ENCODE results near the gene LGI2.
"Not testable (repeated sequence)": the region's sequence is repeated elsewhere in the genome, so short reads cannot be mapped to it uniquely, and the experiment has no call there.

LGI2 gene

DNA sequence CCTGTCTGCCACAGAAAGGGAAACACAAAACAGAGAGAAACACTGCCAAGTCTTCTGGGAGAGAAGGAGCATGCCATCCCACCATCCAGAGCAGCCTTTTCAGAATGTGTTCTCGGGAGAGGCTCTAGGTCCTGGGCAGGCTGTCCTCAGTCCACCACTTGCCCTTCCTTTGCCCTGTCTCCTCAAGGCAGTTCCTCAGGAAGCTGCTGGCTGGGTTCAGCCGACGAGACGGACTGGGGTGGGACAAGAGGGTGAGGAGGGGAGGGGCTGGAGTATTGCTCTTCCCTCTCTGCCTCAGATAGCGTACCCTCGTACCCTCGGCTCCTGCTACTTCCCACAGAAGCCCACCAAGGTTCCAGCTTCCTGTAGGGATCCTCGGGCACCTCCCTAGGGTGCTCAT lies 26.6 kb upstream of the LGI2 start:
- no peak for DNase-seq
- in situ Hi-C loops (cut with MboI; ENCODE audit: low pct_unique_long_range_greater_than_20kb, low sequenced_read_pairs), result no loop called here

DNA sequence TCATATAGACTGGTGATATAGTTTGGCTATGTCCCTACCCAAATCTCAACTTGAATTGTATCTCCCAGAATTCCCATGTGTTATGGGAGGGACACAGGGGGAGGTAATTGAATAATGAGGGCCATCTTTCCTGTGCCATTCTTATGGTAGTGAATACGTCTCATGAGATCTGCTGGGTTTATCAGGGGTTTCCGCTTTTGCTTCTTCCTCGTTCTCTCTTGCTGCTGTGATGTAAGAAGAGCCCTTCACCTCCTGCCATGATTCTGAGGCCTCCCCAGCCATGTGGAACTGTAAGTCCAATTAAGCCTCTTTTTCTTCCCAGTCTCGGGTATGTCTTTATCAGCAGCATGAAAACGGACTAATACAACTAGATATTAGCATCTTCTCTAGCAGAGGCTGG lies 21.3 kb upstream of the LGI2 start:
- in situ Hi-C loops (cut with MboI; ENCODE audit: low pct_unique_long_range_greater_than_20kb, low sequenced_read_pairs); DNase-seq: not testable (repeated sequence)

DNA sequence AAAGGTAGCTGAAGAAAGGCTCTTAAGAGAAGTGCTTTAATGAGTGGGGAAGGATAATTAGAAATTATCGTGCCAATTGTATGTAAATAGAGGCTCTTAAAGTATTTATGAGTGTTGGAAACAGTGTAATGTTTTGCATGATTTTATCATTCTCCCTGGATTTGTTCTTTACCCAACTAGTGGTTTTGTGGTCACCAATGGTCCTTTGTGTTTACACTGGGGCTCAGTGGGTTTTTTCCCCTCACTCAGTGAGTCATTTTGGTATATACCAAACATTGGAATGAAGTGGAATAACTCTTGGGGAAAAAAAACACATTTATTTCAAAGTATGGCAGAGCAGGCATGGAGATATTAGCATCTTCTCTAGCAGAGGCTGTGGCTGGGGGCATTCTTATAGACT lies 20.8 kb upstream of the LGI2 start:
- no peak for DNase-seq
- in situ Hi-C loops (cut with MboI; ENCODE audit: low pct_unique_long_range_greater_than_20kb, low sequenced_read_pairs), result no loop called here

DNA sequence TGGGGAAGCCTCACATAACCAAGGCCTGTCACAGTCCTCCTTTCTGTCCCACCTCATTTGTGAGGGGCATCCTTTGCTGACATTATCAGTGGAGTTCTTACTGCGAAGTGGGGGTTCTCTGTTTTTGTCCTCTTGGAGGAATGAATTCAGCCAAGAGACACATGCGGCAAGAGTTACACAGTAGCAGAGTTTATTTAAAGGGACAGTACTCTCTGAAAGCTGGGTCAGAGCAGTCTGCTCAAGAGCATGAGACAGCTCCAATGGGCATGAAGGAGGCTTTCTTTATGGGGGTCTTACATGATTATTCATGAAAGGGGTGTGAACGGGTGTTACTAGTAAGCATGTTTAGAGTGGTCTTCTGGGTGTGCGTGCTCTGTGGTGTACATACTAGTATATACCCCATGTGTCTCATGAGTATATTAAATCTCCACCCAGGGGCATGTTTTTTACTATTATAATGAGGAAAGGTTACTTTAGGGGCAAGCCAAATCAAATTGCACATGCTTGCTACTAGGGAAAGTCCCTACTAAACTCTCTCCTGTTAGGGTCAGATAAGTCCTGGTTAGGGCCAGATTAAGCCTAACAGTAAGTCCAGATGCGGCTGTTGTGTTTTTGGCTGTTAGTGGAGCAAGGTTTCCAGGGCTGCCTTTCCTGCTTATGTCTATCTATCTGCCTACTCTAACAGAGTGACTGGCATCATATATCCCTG lies 19.8 kb upstream of the LGI2 start:
- DNase-seq, result no peak
- in situ Hi-C loops (cut with MboI; ENCODE audit: low pct_unique_long_range_greater_than_20kb, low sequenced_read_pairs), result no loop called here

DNA sequence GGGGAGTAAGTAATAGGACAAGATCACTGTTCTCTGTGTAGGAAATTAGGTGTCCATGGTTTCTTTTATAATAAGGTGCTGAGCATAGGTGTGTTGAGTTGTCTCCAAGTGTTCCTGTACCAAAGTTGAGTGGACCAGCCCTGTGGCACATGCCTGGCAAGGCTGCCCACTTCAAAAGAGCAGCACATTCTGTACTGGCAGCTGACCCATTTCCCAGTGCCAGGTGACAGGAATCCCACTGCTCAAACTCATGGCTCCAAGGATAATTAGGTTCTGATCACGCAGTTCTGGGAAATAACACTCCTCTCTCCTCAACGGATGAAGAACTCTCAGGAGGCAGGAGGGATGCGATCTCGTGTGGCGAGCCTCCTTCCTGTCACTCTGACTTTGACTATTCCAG lies 12.8 kb upstream of the LGI2 start:
- in situ Hi-C loops (cut with MboI; ENCODE audit: low pct_unique_long_range_greater_than_20kb, low sequenced_read_pairs), result no loop called here
- DNase-seq, result no peak

DNA sequence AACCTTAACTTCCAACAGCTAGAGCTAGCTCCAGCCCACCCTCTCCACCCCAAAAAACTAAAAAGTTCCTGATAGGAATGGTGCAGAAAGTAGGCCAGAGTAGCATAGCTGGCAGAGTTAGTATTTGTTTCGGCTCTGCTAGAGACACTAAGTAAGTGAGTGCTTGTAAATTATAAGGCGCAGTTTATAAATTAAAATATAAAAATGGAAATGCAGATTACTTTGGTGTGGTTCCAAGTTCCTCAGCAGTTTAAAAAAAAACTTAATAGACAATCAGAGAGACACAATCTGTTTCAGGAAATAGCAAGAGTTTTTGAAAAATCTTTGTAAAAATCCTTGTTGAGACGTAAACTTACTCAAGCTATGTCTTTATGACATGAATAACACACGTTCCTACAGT lies 2.8 kb upstream of the LGI2 start:
- in situ Hi-C loops (cut with MboI; ENCODE audit: low pct_unique_long_range_greater_than_20kb, low sequenced_read_pairs), result no loop called here
- no peak for DNase-seq

DNA sequence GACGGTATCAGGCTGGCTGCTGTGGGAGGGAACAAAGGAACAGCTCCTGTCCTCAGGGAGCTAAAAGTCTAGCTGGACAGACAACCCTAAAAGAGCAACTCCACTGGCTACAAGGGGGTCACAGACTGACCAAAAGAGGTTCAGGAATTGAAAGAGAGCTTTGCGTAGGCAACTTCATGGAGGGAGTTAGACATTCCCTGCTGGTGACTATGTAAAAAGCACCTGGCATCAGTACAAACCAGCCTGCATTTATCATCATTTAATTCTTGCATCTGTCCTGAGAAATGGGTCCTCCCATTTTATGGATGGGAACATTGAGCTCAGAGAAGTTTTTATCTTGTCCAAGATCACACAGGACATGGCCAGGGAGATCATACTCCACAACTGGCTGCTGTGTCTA lies 1.4 kb upstream of the LGI2 start:
- in situ Hi-C loops (cut with MboI; ENCODE audit: low pct_unique_long_range_greater_than_20kb, low sequenced_read_pairs), result no loop called here
- DNase-seq, result no peak

DNA sequence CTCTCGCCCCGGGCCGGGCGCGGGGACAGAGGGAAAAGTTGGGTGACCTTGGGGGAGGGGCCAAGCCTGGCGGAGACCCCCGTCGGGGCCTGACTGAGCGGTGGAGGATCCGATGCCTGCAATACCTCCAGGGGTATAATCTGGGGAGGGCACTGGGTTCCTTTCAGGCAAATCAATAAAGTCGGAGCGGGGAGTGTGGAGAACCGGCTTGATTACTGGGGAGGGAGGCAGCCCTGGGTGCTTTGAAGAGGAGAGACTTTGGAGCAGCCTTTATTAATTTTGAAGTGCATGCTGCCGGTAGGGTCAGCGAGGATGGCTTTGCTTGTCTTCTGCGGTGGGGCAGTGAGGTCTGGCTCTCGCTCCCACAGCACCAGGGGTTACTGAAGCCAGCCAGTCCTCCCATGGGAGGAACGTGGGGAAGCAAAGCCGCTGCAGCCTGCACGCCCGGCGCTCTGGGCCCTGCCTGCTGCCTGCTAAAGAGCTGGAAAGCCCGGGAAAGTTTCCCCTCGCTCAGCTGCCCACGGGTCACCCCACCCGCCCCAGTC lies 403 bp upstream of the LGI2 start:
- in situ Hi-C loops (cut with MboI; ENCODE audit: low pct_unique_long_range_greater_than_20kb, low sequenced_read_pairs), result no loop called here
- DNase-seq, result peak; percentile 7

DNA sequence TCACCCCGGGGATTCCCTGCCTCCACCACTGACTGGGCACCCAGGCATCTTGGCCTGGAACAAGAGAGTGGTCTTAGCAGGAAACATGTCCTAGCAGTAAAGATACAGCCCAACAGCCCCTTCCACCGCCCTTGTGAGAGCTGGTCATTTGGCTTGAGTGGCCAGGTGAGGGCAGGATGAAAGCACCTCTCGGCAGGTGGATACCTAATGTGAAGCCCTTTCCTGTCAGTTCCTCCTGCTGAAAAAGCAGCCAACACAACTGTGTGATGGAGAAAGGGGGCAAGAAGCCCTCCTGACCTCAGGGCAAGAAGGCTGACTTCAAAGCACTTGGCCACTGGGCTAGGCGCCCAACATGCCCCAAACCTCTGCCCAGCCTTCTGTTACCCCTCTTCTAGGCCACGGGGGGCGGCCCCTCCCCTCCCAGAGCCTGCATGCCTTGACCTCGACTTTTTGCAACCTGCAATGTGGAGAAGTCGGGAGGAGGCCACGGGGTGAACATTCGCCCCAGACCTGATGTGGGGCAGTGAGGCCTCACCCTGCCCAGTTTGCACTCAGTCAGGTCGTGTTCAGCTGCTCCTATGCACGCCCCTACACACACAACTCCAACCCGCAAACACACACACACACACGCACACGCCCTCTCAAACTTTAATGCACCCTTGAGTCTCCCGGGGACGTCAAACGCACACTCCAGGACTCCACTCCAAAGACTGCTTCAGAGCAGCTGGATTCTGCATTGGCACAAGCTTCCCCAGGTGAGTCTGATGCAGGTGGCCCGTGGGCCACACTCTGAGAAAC lies 1.1 kb downstream of the LGI2 start:
- in situ Hi-C loops (cut with MboI; ENCODE audit: low pct_unique_long_range_greater_than_20kb, low sequenced_read_pairs), result no loop called here
- peak; percentile 5 for DNase-seq

DNA sequence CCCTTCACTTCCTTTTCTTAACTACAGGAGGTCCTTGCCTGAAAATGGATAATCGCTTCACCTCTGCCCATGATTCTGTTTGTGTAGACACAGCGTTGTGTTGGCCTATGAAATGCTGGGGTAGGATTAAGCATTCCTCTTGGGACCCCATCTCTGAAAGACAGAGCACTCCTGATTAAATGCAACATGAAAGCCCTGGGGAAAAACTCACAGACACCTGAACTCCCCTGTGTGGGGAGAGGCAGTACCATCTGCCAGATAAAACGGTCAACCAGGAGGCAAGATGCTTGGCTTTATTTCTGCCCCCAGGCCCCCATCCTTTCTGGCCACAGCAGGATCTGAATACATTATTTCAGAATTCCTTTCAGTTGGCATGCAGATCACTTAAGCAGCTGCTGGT lies 1.9 kb downstream of the LGI2 start:
- in situ Hi-C loops (cut with MboI; ENCODE audit: low pct_unique_long_range_greater_than_20kb, low sequenced_read_pairs), result no loop called here
- no peak for DNase-seq

DNA sequence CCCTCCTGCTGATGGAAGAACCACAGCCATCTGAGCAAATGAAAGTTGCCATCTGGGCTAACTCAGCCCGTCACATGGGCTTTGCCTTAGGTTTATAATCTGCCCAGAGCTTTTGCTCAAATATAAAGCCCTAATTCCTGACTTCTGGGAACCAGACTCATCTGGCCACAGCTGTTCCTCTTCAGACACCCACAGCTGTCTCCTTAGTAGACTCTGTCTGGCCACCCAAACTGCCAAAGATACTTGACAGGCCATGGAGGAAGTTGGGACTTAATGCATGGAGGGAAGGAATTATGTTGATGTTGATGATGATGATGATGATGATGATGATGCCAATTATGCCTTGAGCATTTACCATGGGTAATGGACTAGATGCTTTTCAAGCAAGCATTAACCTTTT lies 8.0 kb downstream of the LGI2 start:
- in situ Hi-C loops (cut with MboI; ENCODE audit: low pct_unique_long_range_greater_than_20kb, low sequenced_read_pairs), result no loop called here
- DNase-seq, result no peak

DNA sequence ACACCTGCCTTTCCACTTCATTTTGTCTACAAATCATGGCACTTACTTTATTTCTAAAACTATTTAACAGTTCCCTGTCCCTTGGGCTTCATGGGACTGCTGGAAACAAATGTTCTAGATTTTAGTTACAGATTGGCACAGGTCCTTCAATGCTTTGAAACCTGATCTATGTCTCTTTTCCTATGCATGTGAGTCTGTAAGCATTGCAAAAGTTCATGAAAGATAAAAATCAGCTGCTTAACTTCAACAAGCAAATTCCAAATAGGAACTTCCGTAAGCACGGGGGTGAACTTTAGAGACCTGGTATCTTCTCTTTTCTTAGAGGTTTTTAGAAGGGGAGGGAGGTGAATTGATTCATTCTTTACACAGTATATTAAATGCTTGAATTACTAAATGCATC lies 9.5 kb downstream of the LGI2 start:
- no peak for DNase-seq
- in situ Hi-C loops (cut with MboI; ENCODE audit: low pct_unique_long_range_greater_than_20kb, low sequenced_read_pairs), result no loop called here

DNA sequence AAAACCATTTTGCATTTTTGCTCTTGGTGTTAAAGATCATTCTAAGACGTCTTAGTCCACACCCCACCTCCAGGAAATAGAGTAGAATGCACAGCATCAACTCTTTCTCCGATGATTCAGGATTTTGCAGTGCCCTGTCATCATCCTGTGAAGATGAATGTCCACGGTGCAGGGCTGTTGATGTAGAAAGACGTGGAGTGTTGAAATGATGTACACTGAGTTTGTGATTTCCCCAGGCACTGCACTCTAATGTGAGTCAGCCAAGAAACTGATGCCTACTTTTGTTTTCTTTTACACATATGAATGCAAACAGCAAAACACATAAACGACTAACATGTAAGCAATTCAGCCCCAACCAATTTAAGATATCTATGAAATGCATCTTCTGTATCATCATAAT lies 10.5 kb downstream of the LGI2 start:
- in situ Hi-C loops (cut with MboI; ENCODE audit: low pct_unique_long_range_greater_than_20kb, low sequenced_read_pairs), result no loop called here
- no peak for DNase-seq

DNA sequence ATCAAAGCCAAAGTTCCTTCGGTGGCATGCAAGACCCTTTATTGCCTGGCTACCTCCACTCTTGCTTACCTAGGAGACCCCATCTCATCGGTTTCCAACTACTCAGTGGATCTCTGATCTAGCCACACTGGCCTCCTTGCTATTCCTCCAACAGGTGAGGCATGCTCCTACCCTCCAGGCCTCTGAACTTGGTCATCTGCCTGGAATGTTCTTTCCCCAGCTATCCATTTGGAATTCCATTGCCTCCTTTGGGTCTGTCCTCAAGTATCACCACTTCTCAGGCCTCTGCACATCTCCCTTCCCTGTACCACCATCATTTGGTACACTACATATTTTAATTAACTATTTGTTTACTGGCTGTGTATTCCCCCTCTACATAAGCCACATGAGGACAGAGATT lies 11.2 kb downstream of the LGI2 start:
- in situ Hi-C loops (cut with MboI; ENCODE audit: low pct_unique_long_range_greater_than_20kb, low sequenced_read_pairs), result no loop called here
- no peak for DNase-seq

DNA sequence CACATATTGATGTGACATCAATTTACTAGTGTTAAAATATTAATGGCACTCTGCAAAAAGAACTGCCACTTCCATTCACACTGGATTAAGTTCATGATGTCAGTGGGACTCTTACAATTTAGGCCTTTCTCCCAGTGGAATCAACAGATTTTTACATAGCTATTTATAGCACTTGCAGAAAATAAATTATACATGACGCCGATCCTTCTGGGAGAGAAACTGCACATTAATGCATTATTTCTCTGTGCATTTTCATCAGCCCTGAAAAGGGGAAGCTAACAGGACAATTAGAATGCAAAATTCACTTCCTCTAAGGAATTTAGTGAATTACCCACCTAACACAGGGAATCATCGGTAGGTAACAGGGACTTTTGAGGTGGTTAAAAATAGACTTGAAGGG lies 15.7 kb downstream of the LGI2 start:
- in situ Hi-C loops (cut with MboI; ENCODE audit: low pct_unique_long_range_greater_than_20kb, low sequenced_read_pairs), result no loop called here
- no peak for DNase-seq

DNA sequence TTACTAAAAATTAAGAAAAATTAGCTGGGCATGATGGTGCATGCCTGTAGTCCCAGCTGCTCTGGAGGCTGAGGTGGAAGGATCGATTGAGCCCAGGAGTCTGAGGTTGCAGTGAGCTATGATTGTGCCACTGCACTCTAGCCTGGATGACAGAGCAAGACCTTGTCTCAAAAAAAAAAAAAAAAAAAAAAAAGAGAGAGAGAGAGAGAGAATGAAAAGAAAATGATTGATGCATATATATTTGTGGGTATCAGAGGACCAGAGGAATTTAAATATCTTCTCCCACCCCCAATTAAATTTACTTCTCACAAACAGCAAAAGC lies 16.1 kb downstream of the LGI2 start:
- in situ Hi-C loops (cut with MboI; ENCODE audit: low pct_unique_long_range_greater_than_20kb, low sequenced_read_pairs); DNase-seq: not testable (repeated sequence)

DNA sequence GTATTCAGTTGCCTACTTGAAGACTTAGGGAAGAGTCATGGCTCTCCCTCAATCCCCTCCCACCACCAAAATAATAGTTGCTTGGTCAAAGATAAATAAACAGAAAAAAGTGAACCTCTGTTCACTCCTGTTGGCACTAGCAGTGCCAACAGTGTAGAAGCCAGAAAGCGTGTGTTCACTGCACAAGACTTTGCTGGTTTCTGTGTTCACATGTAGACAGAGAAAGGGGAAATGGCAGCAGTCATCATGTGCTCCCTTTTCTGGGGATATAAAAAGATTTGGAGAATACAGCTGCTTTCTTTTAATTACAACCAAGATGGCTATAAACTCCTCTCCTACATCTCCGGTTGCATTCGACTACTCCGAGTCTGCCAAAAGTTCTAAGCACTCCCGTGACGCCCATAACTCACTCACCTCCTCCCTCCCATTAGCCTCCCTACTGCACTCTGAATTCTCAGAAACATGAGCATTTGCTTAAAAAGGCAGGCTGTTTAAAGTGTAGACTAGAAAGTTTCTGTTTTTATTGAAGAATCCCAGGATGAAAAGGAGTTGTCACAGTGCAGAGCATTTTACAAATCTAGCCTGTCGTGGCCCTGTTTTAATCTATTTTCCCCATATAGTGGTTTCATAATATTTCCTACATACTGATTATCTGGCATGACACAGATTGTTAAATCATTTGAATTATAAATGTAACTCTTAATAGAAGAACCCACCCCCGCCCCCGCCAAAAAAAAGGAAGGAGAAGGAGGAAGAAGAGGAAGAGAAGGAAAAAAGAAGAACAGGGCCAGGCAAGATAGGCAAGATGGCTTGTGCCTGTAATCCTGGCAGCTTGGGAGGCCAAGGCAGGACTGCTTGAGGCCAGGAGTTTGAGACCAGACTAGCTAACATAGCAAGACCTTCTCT lies 16.7 kb downstream of the LGI2 start:
- DNase-seq, result no peak
- in situ Hi-C loops (cut with MboI; ENCODE audit: low pct_unique_long_range_greater_than_20kb, low sequenced_read_pairs), result no loop called here

DNA sequence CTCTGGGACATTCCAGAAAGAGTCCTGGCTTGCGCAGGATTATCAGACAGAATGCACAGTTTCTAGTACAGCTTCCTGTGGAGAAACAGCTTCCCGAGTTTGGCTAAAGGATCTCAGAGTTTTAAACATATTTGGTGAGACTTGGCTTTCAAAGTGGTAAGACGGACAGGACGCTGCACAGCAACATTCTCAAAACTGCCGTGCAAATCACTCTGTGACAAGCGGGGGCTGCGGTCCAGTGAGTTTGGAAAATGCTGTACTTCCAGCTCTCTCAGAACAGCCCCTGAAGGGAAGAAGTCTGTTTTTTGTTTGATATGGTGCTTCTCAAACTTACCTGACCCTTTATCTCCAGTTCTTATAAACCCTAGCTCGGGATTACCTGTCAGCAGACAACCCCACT lies 18.1 kb downstream of the LGI2 start:
- in situ Hi-C loops (cut with MboI; ENCODE audit: low pct_unique_long_range_greater_than_20kb, low sequenced_read_pairs), result no loop called here

DNA sequence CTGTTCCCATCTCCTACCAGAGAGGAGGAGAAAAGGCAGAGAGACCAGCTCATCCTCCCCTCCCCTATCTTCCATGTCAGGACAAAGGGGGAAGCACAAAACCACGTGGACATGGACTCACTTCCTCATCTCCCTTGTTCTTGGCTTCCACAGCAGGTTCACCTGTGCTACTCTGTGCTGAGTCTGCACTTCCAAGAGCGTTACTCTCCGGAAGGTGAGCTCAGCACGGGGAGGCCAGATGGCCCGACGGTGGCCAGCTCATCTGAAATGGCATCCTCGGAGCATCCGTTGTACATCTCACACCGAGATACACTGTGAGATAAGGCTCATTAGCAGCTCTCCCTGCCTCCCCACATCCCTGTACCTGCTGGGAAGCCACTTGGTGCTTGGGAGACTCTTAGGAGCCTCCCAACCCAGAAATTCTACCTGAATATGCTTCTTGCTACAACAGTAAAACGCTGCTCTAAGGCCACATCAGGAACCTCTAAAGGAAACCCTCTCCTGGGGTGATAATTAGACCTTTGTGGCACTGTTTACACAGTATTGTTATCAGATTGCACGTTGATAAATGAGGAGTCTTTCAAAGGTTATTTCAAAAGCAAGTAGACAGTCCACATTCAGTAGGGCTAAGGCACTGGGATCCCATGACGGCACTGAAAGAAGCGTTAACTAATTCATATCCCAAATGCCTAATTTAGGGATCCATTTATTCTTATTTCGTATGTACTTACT lies 19.4 kb downstream of the LGI2 start:
- in situ Hi-C loops (cut with MboI; ENCODE audit: low pct_unique_long_range_greater_than_20kb, low sequenced_read_pairs), result no loop called here
- DNase-seq, result peak; percentile 17

More for the DNA sequence above, 18.1 kb downstream of the LGI2 start:
- DNase-seq, result no peak

All from KBM-7 (cell line).